ENCODE data around the gene PPM1B. TPM values are rescaled to one million over a fixed set of nuclear protein-coding genes. Genes with fewer than 3 reads are reported as not detected.

Gene PPM1B
- total RNA-seq, 1 donor: 31.5 TPM

- Histone ChIP-seq H3K4me2 (ENCODE audit: insufficient read depth, low read length) (peak overlapping the region; percentile 5), H3K27me3 (ENCODE audit: insufficient read depth, low read length) (no peaks in the 10 kb centered on the region), H3K4me1 (ENCODE audit: insufficient read depth, low read length) (peaks cover 8% of the 10 kb centered on the region), H3K4me3 (ENCODE audit: insufficient read depth, low read length) (no peak overlapping the region), H3K36me3 (ENCODE audit: insufficient read depth, low read length) (no peaks in the 10 kb centered on the region), H3K27ac (ENCODE audit: low read depth, low read length) (no peak overlapping the region), H3K79me2 (ENCODE audit: insufficient read depth, low read length) (no peaks in the 10 kb centered on the region), H4K20me1 (ENCODE audit: insufficient read depth, low read length) (no peaks in the 10 kb centered on the region), H3K9me3 (ENCODE audit: low read depth, low read length) (no peaks in the 10 kb centered on the region), H2AFZ (ENCODE audit: low read length) (peak overlapping the region; percentile 26)
- no peak for TF ChIP-seq CTCF (IDR thresholded peaks at IDR 0.05; ENCODE audit: extremely low read depth, low read depth, low read length)
- peak; percentile 86 for DNase-seq (ENCODE audit: insufficient read length, low spot score, missing footprints)
These were observed 107.2 kb downstream of the PPM1B start for GRCh38 chr2:44275927-44276303.

GRCh38 chr2:44277541-44277940 is 108.9 kb downstream of the PPM1B start:
- Histone ChIP-seq H3K36me3 (ENCODE audit: insufficient read depth, low read length) (no peaks in the 10 kb centered on the region), H3K4me3 (ENCODE audit: insufficient read depth, low read length) (no peak overlapping the region), H3K27me3 (ENCODE audit: insufficient read depth, low read length) (no peaks in the 10 kb centered on the region), H3K27ac (ENCODE audit: low read depth, low read length) (no peak overlapping the region), H3K4me1 (ENCODE audit: insufficient read depth, low read length) (peaks cover 8% of the 10 kb centered on the region), H3K79me2 (ENCODE audit: insufficient read depth, low read length) (no peaks in the 10 kb centered on the region), H2AFZ (ENCODE audit: low read length) (no peak overlapping the region), H3K4me2 (ENCODE audit: insufficient read depth, low read length) (no peak overlapping the region), H4K20me1 (ENCODE audit: insufficient read depth, low read length) (no peaks in the 10 kb centered on the region), H3K9me3 (ENCODE audit: low read depth, low read length) (no peaks in the 10 kb centered on the region)
- DNase-seq (ENCODE audit: insufficient read length, low spot score, missing footprints): no peak
- no peak for TF ChIP-seq CTCF (IDR thresholded peaks at IDR 0.05; ENCODE audit: extremely low read depth, low read depth, low read length)

GRCh38 chr2:44280869-44281268 is 112.2 kb downstream of the PPM1B start:
- Histone ChIP-seq H3K4me2 (ENCODE audit: insufficient read depth, low read length) (no peak overlapping the region), H3K36me3 (ENCODE audit: insufficient read depth, low read length) (no peaks in the 10 kb centered on the region), H3K4me1 (ENCODE audit: insufficient read depth, low read length) (peaks cover 2% of the 10 kb centered on the region), H2AFZ (ENCODE audit: low read length) (no peak overlapping the region), H3K27me3 (ENCODE audit: insufficient read depth, low read length) (no peaks in the 10 kb centered on the region), H3K79me2 (ENCODE audit: insufficient read depth, low read length) (no peaks in the 10 kb centered on the region), H3K4me3 (ENCODE audit: insufficient read depth, low read length) (no peak overlapping the region), H3K27ac (ENCODE audit: low read depth, low read length) (no peak overlapping the region), H3K9me3 (ENCODE audit: low read depth, low read length) (no peaks in the 10 kb centered on the region), H4K20me1 (ENCODE audit: insufficient read depth, low read length) (no peaks in the 10 kb centered on the region)
- DNase-seq (ENCODE audit: insufficient read length, low spot score, missing footprints): no peak
- no peak for TF ChIP-seq CTCF (IDR thresholded peaks at IDR 0.05; ENCODE audit: extremely low read depth, low read depth, low read length)

Small RNA genes within 50 kb of the gene (small RNA-seq; reads per million reads assigned to genes)
- not detected for gene RNU6-566P

Other genes with a start within 250 kb of the PPM1B start
- gene LRPPRC, start 172.9 kb upstream of the PPM1B start, total RNA-seq: 57.2 and 58.6 TPM in 2 replicates
- 0.36 TPM in 1 of 2 replicates, not detected in the other for gene SLC3A1, start 106.6 kb downstream of the PPM1B start, total RNA-seq
- 41.3 and 44.9 TPM in 2 replicates for gene PREPL, start 192.6 kb downstream of the PPM1B start, total RNA-seq
- gene CAMKMT, start 193.1 kb downstream of the PPM1B start, total RNA-seq: 7.2 and 7.4 TPM in 2 replicates